GM12878 (cell line): ENCODE data around the gene FBXL16. TPM values are rescaled to one million over a fixed set of nuclear protein-coding genes. Genes with fewer than 3 reads are reported as not detected.

Experiments
- ATAC-seq: fragments of 200-7000 bp; cut with Tn5 transposase; 3 replicates; pipeline ENCODE4 v1.9.1; 2020; ENCODE audit warnings: mild to moderate bottlenecking, moderate library complexity
- BruUV-seq: library from RNA; stranded (reverse); fragments of 400-500 nt; replicated peaks from 2 replicates; lab custom pipeline; 2021; lab: Mats Ljungman, UMichigan
- CTCF ChIA-PET: fragments of 300-600 bp; sonication (Branson Sonifier 250); formaldehyde crosslinking; extraction: SDS; loops from one replicate; lab custom pipeline; 2021; ENCODE audit warnings: inconsistent platforms; lab: Yijun Ruan, JAX
- POLR2A ChIA-PET: fragments of 350-600 bp; formaldehyde crosslinking; extraction: SDS; loops from one replicate; lab custom pipeline; 2021; ENCODE audit warnings: inconsistent platforms; lab: Charles Lee
- RAD21 ChIA-PET: fragments of 300-600 bp; sonication (Branson Sonifier 250); formaldehyde crosslinking; loops from one replicate; lab custom pipeline; 2023; ENCODE audit warnings: antibody characterized with exemption; ENCODE audit not compliant: unreplicated experiment; lab: Charles Lee
- SMC1A ChIA-PET: fragments of 300-600 bp; sonication (Branson Sonifier 250); formaldehyde crosslinking; loops from one replicate; lab custom pipeline; 2023; ENCODE audit not compliant: unreplicated experiment, uncharacterized antibody; lab: Charles Lee
- DNase-seq: peaks from one replicate; pipeline ENCODE4 v3.0.0-alpha.2; 2011; ENCODE audit warnings: low read depth, low spot score
- FAIRE-seq: peaks from 3 replicates; lab custom pipeline; 2011; peaks lifted over from hg19 to GRCh38; lab: Jason Lieb, UNC
- H2AFZ ChIP-seq: 2 replicates; pipeline ENCODE4 v1.6.0; 2011; ENCODE audit warnings: low read depth, low read length, control low read depth; ENCODE audit not compliant: control insufficient read depth
- H3K27ac ChIP-seq: 2 replicates; pipeline ENCODE4 v1.5.1; 2011; ENCODE audit warnings: control low read depth; ENCODE audit not compliant: control insufficient read depth, insufficient read depth
- H3K27me3 ChIP-seq, 2 experiments: replicated peaks in 1 of 2; 2 replicates each; pipeline versions ENCODE4 v1.6.0 to v1.6.1; 2011; ENCODE audit warnings: low read length in 1 of 2; ENCODE audit not compliant: control insufficient read depth in 2 of 2, insufficient read depth in 2 of 2
- H3K36me3 ChIP-seq, 2 experiments: 2 replicates each; pipeline ENCODE4 v1.5.1; 2011; ENCODE audit warnings: low read length in 1 of 2; ENCODE audit not compliant: control insufficient read depth in 2 of 2, insufficient read depth in 2 of 2
- H3K4me1 ChIP-seq: 2 replicates; pipeline ENCODE4 v1.6.1; 2011; ENCODE audit warnings: mild to moderate bottlenecking, low read length, moderate library complexity, mixed read lengths; ENCODE audit not compliant: control insufficient read depth, insufficient read depth
- H3K4me2 ChIP-seq: 2 replicates; pipeline ENCODE4 v1.6.0; 2011; ENCODE audit warnings: control low read depth; ENCODE audit not compliant: control insufficient read depth, insufficient read depth
- H3K4me3 ChIP-seq: fragments of 200-600 bp; sonication (generic); 2 replicates; pipeline ENCODE4 v1.5.1; 2016
- H3K79me2 ChIP-seq: 2 replicates; pipeline ENCODE4 v1.6.0; 2011; ENCODE audit warnings: low read length; ENCODE audit not compliant: control insufficient read depth, insufficient read depth
- H3K9ac ChIP-seq: 2 replicates; pipeline ENCODE4 v1.8.0; 2011; ENCODE audit warnings: low read length, control low read depth, mixed read lengths; ENCODE audit not compliant: control insufficient read depth, insufficient read depth
- H3K9me3 ChIP-seq: replicated peaks from 3 replicates; pipeline ENCODE4 v1.5.1; 2011; ENCODE audit warnings: mild to moderate bottlenecking, low read length; ENCODE audit not compliant: control insufficient read depth, insufficient read depth
- H4K20me1 ChIP-seq: 2 replicates; pipeline ENCODE4 v1.6.0; 2011; ENCODE audit not compliant: control insufficient read depth, insufficient read depth
- BRCA1 ChIP-seq: IDR thresholded peaks from 2 replicates; pipeline ENCODE4 v1.6.1; 2011; ENCODE audit warnings: low read depth, low read length, improper control_type of control experiment
- CHD4 ChIP-seq: fragments of 200-600 bp; sonication (generic); IDR thresholded peaks from 2 replicates; pipeline ENCODE4 v1.6.1; 2016; ENCODE audit warnings: mild to moderate bottlenecking
- KLF5 ChIP-seq: fragments of 450-650 bp; IDR thresholded peaks from 2 replicates; pipeline ENCODE4 v1.6.1; 2014; ENCODE audit warnings: mild to moderate bottlenecking; ENCODE audit not compliant: partially characterized antibody
- NBN ChIP-seq: fragments of 450-650 bp; IDR thresholded peaks from 2 replicates; pipeline ENCODE4 v1.6.1; 2016
- NFXL1 ChIP-seq: fragments of 450-650 bp; IDR thresholded peaks from 2 replicates; pipeline ENCODE4 v1.6.1; 2017; ENCODE audit warnings: antibody characterized with exemption, mild to moderate bottlenecking, borderline replicate concordance
- SREBF2 ChIP-seq: IDR thresholded peaks from 2 replicates; pipeline ENCODE4 v1.6.1; 2012; ENCODE audit warnings: mild to moderate bottlenecking, low read length
- WGBS: methylation state at CpG from one replicate; pipeline ENCODE4 v1.1.6; 2016; ENCODE audit warnings: low lambda C conversion rate; ENCODE audit not compliant: insufficient replicate concordance, insufficient coverage; ENCODE audit errors: missing lambda C conversion rate; 5-methylcytosine and 5-hydroxymethylcytosine counted together
- in situ Hi-C: fragments of 300-500 bp; cut with MboI; formaldehyde crosslinking; loops from 9 replicates; pipeline ENCODE4 v1.14.3; 2018; ENCODE audit warnings: mixed read lengths
- intact Hi-C: fragments of 100-400 bp; cut with micrococcal nuclease; formaldehyde crosslinking; loops from one replicate; pipeline ENCODE4 v1.14.2; 2022; ENCODE audit not compliant: unreplicated experiment
- polyA plus RNA-seq, 11 experiments: library from polyadenylated mRNA; depleted of rRNA in 4 of 11; unstranded in 6 of 11; stranded (reverse) in 5 of 11; fragments of >200 nt; fragmentation: Nextera tagmentation in 4 of 11; fragmentation: Illumina TruSeq in 1 of 11; extraction: Ambion mirVana in 4 of 11; extraction: Trizol in 1 of 11; gene quantifications; 1 replicate in 1 of 11; 2 replicates in 10 of 11; pipeline versions ENCODE4 v1.2.1 to v1.2.3, GENCODE V29; 2011 to 2016; ENCODE audit warnings: inconsistent platforms in 2 of 11, missing spikeins in 2 of 11, low read depth in 1 of 11
- total RNA-seq, 4 experiments: library from RNA; depleted of rRNA in 3 of 4; stranded (reverse); fragments of >200 nt in 3 of 4; fragmentation: Illumina TruSeq in 1 of 4; extraction: Trizol in 1 of 4; gene quantifications; 2 replicates each; pipeline versions ENCODE4 v1.2.1 to v1.2.3, GENCODE V29; 2013 to 2021

FBXL16 gene
- total and polyA plus RNA-seq, 10 of the 15 experiments (the other 5 are each of a cell fraction or from before 2014, with no cell fraction given): 0.13 to 1.4 (median 0.24) TPM

- Histone ChIP-seq H3K4me3 (peak overlapping the region; percentile 90), H4K20me1 (no peaks in the 10 kb centered on the region; the same call in 1 of the 2 replicates), H3K27ac (peak overlapping the region; percentile 73), H3K4me2 (peak overlapping the region; percentile 82), H3K79me2 (peaks cover 16% of the 10 kb centered on the region), H3K27me3 (no peaks in the 10 kb centered on the region), H3K36me3 (peaks cover 0 to 18% of the 10 kb centered on the region in 2 experiments; a peak in 3 of 4 replicates), H3K9ac (peak overlapping the region; percentile 97), H3K4me1 (peaks cover 2% of the 10 kb centered on the region; the same call in 1 of the 2 replicates), H2AFZ (no peak overlapping the region), H3K9me3 (no peaks in the 10 kb centered on the region)
- no peak for FAIRE-seq
- ChIA-PET POLR2A (interaction anchor here (1.0 to 1.2 kb wide), 2 partner anchors 19 to 32 kb away, joined by 3 to 4 read pairs; partner anchors contain the start of genes METTL26 and WDR90), CTCF (interaction anchor here (0.6 to 1.8 kb wide), 5 partner anchors 9 to 293 kb away, joined by 3 to 11 read pairs (median 4); partner anchors contain the start of genes METTL26 and WDR90), RAD21 (no interaction called here), SMC1A (no interaction called here)
- WGBS: 2% methylated on average over 43 of the region's 50 CpGs
- BruUV-seq: no TSS peak
- no peak for DNase-seq
- intact Hi-C loops: loop anchor here (10.0 kb wide), 1 partner anchor 274 kb away; the partner anchor contains the start of gene NME4
- peak; percentile 19 for ATAC-seq
- in situ Hi-C loops: loop anchor here (10.0 kb wide), 1 partner anchor 274 kb away; the partner anchor contains the start of gene NME4
- TF ChIP-seq BRCA1 (no peak), NBN (no peak), KLF5 (no peak), CHD4 (no peak), NFXL1 (no peak), SREBF2 (no peak)
Measured at GRCh38 chr16:668519-669171, 37.0 kb downstream of the FBXL16 start.
